Stimulated activated CD4-positive, alpha-beta T cell treated with anti-CD3 and anti-CD28 coated beads, TNF-alpha, amount 100 ng/mL, for 24 hours (primary cell): ENCODE data around the gene MTFMT.
"Not testable (repeated sequence)": the region's sequence is repeated elsewhere in the genome, so short reads cannot be mapped to it uniquely, and the experiment has no call there.

Source experiments
- DNase-seq, 3 experiments: peaks; one replicate each; pipeline ENCODE4 v3.0.0-alpha.2; 2020; ENCODE audit warnings: low read depth in 3 of 3

MTFMT gene

GRCh38 chr15:65028921-65029735 is at the start of gene MTFMT:
MTFMT (minus strand) TSS chr15:65029639; CDS start chr15:65029613, 26 bp downstream.
- DNase-seq, result peak; percentile 87 to 96 (median 89)

- DNase-seq, result peak; percentile 7 to 61 (median 28)
These were observed 48.5 kb upstream of the MTFMT start for GRCh38 chr15:65077981-65078352.

GRCh38 chr15:65077291-65077980 is 48.0 kb upstream of the MTFMT start:
- DNase-seq, result no peak

- DNase-seq, result no peak
These were observed 47.2 kb upstream of the MTFMT start, which contains the start of gene KBTBD13 for GRCh38 chr15:65076486-65077290. KBTBD13 (plus strand) TSS chr15:65076746; CDS start chr15:65076816, 70 bp downstream.

- not testable (repeated sequence) for DNase-seq
These were observed 46.4 kb upstream of the MTFMT start for GRCh38 chr15:65075607-65076395.

GRCh38 chr15:65074946-65075345 is 45.5 kb upstream of the MTFMT start:
- DNase-seq, result not testable (repeated sequence)

GRCh38 chr15:65072617-65073016 is 43.2 kb upstream of the MTFMT start:
- no peak for DNase-seq

GRCh38 chr15:65072027-65072426 is 42.6 kb upstream of the MTFMT start:
- no peak for DNase-seq

- no peak for DNase-seq
These were observed 42.0 kb upstream of the MTFMT start for GRCh38 chr15:65071381-65071811.

GRCh38 chr15:65069779-65070546 is 40.5 kb upstream of the MTFMT start:
- no peak for DNase-seq

- no peak for DNase-seq
These were observed 39.7 kb upstream of the MTFMT start for GRCh38 chr15:65069179-65069578.

- DNase-seq, result no peak
These were observed 39.0 kb upstream of the MTFMT start for GRCh38 chr15:65068403-65068788.

GRCh38 chr15:65067645-65068402 is 38.4 kb upstream of the MTFMT start, which contains the start of gene RASL12:
RASL12 (minus strand) TSS chr15:65067991; CDS start chr15:65067835, 156 bp downstream.
- DNase-seq, result no peak

GRCh38 chr15:65067317-65067644 is 37.8 kb upstream of the MTFMT start:
- DNase-seq, result no peak

- DNase-seq, result no peak
These were observed 37.3 kb upstream of the MTFMT start for GRCh38 chr15:65066635-65067316.

- DNase-seq, result no peak
These were observed 36.7 kb upstream of the MTFMT start for GRCh38 chr15:65066001-65066634.

GRCh38 chr15:65062726-65063125 is 33.3 kb upstream of the MTFMT start:
- DNase-seq, result no peak

GRCh38 chr15:65062061-65062460 is 32.6 kb upstream of the MTFMT start:
- DNase-seq, result no peak
